ENCODE data around the gene PDLIM5.

DNA sequence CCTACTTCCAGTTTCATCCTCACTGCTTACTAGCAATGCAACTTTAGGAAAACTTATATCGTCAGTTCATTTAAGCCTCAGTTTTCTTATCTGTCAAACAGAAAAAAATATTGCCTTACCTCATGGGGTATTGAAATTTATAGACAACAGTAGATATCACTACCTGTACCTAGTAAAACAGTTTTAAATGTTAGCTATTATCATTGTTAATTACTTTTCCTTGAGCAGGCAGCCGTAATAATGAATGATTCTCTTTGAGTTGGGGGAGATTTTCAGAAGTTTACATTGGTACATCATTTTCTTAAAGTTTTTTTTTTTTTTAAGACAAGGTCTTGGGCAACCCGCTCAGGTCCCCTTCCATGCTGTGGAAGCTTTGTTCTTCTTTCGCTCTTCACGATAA, 234.3 kb downstream of the PDLIM5 start:
- TF ChIP-seq POLR2A (IDR thresholded peaks at IDR 0.05; ENCODE audit: low read depth, low read length) (no peak), POLR2AphosphoS5 (IDR thresholded peaks at IDR 0.05; ENCODE audit: low read depth, low read length) (no peak)

Measured in GM12892 (cell line).